Fibroblast of skin of abdomen (primary cell): ENCODE measurements around the gene SHH.

Source experiments
- DNase-seq: peaks from one replicate; pipeline ENCODE4 v3.0.0-alpha.2; 2013

Gene SHH

DNA sequence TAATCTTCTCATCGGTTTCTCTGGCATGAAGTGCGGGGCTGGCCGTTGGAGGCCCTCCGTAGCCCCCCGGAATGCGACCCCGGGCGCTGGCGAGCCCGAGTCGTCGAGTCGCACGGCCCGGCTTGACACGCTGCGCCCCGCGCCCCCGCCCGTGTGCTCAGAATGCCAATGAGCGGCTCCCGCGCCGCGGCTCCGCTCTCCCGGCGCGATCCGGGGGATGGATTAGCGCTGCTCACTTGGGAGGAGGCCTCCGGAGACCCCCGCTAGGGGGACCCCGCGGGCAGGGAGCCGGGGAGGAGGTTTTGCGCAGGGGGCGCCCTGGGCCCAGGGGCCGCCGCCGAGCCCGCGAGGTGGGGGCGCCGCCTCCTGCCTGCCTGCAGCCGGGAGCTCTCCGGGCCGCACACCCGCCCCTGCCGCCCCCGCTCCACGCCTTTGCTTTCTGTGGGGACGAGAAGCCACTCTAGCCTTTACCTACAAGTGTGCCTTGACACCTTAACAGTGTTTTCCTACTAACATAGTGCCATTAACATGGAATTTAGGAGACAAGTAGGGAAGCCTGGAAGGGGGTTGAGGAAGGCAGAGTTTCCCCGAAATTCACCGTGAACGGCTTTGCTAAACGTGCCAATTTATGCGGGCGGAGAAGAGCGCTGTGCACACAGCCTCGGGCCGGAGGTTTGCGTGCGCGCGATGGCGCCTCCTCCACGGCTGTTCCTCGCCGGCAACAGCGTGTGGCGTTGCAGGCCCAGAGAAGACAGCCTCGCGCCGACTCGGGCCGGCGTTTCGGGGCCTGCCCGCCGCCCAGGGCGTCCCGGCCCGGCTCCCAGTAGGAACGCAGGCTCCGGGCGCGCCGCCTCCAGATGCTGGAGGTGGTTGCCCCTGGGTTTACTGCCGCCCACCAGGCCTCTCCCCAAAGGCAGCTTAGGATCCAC is 7.1 kb downstream of the SHH start:
- DNase-seq: peak; percentile 56

DNA sequence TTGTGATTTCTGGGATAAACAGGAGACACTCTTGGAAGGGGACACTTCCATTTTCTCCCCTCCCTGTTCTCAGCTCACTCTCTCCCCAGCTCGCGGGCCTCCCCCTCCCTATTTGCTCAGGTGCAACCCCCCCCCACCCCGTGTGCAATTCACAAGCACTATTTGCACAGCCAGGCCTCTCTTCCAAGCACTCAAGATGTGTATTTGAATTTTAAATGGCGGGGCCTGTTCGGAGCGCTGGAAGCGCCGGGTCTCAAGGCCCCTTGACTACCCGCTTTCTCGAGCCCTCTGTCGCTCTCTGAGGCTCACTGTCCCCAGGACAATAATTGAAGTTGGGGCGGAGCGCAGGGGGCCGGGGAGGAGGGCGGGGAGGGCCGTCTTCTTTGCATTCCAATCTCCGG is 7.8 kb downstream of the SHH start:
- no peak for DNase-seq

DNA sequence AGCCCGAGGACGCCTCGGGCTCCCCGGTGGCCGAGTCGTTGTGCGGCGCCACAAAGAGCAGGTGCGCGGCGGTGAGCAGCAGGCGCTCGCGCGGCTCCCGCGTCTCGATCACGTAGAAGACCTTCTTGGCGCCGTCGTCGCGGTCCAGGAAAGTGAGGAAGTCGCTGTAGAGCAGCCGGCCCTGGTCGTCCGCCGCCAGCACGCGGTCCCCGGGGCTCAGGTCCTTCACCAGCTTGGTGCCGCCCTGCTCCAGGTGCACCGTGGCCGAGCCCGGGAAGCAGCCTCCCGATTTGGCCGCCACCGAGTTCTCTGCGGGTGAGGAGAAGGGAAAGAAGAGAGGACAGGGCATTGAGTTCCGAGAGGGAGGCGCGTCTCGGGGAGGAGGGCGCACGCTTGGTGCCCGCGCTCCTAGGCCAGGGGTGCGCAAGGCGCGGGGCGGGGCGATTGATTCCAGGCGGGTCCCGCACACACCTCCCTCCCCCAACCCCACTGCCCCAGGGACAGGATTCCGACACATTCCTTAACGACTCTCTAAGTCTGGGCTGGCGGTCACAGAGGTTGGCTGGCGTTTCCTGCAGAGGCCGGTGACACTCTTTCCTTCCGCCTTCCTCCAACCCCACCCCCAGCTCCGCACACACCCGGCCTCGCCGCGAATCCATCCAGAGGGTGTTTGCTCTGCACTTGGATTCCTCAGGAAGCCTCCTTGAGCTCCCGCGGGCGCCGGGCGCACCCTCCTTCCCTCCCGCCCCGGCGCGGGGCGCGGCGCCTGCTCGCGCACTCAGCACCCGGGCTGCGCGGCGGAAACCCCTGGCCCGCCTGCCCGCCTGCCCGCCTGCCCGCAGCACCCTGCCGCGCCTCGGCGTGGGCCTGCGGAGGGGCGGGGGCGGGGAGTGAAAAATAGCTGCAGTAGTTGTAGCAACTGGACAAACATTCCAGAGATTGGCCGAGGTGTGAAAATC is 8.6 kb downstream of the SHH start:
- no peak for DNase-seq

DNA sequence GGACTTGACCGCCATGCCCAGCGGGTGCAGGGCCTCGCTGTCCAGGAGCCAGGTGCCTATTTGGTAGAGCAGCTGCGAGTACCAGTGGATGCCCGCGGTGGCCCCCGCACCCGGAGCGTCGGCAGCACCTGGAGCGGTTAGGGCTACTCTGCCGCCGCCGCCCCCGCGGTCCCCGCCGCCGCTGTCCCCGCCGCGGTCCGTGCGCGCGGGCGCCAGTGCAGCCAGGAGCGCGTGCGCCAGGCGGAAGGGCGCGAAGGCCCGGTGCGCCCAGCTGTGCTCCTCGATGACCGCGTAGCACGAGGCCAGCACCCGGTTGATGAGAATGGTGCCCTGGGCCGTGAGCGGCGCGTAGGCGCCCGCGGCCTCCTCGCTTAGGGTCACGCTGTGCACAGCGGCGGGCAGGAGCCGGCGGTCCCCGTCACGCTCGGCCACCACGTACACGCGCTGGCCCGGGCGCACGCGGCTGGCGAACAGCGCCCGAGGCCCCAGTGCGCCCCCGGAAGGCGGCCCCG is 9.3 kb downstream of the SHH start:
- no peak for DNase-seq

DNA sequence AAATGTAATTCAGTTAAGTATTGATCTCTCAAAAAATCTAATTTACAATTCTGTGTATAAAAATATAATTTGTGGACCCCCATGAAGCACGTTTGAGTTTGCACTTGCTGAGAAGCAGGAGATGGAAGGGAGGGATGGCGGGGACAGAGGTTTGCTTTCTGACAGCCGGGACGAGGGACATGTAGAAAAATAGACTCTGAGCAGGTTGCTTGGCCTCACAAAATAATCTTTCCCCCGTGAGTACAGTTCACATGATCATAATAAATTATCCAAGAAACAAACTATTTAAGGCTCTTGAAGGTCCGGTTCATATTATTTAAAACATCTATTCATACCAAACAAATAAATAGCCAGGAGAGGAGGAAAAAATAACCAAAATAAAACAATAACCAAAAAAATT is 10.0 kb downstream of the SHH start:
- no peak for DNase-seq

DNA sequence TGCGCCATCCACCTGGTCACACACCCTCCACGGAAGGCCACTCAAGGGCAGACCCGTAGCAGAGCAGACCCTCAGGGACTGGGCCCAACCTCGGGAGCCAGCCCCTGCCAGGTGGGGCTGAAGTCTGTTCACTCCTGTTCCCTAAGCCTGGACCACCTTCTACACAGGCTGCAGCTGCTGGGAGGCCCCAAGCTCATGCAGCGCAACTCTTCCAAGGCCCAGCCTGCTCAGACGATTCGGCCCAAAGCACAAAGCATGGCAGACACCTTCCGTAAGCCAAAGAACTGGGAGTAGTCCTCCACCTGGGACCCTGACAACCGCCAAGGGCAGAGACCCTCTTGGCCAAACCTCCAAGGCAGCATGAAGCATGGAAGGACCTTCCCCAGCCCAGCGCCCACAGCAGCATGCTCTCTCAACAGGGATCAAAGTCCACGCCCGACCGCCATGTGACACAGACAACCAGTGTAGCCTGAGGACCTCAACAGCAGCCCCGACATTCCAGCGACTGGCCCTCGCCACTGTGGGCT is 11.5 kb downstream of the SHH start:
- DNase-seq: no peak

DNA sequence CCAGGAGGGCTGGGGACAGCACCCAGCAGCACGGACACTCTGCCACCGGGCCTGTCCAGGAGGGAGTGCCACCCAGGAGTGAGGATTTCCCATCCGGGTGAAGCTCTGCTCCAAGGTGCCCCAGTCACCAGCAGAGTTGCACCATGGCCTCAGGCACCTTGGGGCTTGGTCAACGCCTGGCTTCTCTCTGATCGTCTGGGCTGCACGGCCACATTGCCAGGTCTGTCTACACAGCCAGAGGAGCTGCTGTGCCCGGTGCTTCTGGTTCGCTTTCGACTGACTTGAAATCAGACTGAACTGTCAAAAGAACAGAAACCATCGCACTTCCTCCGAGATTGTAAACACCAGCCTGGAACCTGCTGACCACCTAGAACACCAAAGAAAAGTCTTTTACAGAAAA is 12.0 kb downstream of the SHH start:
- DNase-seq: no peak

DNA sequence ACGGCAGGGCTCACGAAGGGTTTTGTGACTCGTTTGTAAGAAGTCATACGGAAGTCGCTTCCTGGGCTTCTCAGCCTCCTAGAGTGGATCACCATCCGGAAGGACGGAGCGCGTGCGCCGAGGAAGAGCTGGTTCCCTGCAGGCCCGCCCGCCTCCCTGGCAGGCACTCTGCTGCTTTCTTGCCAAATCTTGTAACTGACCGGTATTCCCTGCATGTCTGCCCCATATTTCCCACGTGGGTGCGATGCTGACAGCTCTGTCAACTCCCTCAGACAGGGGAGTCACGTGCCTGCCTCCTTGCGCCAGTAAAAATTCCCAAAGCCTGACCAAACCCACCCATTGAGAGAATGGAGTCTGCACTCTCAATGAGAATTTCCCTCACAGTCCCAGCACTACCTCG is 12.7 kb downstream of the SHH start:
- no peak for DNase-seq

DNA sequence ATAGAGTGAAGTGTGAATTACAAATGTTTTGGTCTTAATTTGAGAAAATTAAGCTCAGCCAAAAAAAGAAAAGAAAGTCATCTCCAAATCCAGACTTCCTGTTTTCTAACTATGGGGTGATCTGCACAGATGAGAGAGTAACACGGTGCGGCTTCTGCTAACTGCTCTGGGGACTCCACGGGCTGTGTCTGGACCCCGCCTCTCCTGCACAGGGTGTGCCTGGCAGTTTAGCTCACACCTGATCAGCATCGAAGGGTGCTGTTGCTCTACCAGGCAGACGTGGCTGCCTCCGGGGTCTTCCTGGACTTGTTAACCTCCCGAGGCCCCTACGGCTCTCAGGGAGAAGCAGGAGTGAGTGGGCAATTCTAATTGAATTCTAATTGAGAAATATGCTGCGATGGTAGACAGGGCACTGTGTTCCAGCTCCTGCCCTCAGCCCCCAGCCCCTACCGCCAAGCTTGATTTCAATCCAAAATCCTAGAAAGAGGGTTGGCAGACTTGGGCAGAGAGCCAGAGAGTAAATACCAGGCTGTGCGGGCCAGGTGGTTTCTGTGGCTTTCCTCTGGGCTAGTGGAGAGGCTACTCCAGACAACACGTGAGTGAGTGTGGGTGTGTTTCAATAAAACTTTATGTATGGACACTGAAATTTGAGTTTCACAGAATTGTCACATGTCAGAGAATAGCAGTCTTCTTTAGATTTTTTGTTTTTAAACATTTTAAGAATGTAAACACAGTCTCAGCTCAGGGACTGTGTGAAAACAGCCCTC is 13.4 kb downstream of the SHH start:
- no peak for DNase-seq

DNA sequence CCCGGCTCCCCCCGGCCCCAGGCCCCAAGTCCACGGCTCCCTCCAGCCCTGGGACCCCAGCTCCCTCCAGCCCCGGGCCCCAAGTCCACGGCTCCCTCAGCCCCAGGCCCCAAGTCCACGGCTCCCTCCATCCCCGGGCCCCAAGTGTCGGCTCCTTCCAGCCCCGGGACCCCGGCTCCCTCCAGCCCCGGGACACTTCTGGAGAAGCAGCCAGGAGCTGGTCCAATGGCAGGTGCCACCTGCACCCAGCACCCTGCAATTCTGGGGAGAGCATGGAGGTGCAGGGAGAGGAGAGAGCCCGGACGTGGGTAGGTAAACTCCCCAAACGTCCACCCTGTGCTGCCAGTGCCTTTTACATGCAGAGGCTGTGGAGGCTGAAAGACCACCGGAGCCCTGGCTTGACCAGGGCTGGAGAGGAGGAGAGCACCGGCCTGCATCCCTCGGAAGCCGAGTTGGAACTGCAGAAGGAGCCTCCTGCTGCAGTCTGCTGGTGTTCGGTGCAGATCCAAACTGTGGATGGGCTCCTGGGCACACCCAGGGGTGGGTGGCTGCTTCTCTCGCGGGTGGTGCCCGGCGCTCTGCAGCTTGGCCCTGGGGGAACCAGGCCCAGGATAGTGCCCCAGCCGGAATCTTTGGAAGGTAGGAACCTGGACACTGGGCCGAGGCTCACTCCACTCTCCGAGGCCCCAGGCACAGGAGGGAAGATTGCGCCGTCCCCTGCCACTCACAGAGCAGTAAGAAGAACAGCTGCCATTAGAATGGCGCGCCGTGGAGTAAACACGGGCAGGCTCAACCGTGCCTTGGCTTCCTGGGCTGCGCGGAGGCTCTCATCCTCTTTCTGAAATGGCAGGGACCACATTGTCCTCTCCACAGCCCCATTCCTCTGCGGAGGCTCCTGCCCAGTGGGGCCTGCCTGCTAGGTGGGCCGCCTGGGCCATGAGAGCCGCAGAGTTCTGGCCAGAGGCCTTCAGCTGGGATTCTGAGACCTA is 14.7 kb downstream of the SHH start:
- no peak for DNase-seq

DNA sequence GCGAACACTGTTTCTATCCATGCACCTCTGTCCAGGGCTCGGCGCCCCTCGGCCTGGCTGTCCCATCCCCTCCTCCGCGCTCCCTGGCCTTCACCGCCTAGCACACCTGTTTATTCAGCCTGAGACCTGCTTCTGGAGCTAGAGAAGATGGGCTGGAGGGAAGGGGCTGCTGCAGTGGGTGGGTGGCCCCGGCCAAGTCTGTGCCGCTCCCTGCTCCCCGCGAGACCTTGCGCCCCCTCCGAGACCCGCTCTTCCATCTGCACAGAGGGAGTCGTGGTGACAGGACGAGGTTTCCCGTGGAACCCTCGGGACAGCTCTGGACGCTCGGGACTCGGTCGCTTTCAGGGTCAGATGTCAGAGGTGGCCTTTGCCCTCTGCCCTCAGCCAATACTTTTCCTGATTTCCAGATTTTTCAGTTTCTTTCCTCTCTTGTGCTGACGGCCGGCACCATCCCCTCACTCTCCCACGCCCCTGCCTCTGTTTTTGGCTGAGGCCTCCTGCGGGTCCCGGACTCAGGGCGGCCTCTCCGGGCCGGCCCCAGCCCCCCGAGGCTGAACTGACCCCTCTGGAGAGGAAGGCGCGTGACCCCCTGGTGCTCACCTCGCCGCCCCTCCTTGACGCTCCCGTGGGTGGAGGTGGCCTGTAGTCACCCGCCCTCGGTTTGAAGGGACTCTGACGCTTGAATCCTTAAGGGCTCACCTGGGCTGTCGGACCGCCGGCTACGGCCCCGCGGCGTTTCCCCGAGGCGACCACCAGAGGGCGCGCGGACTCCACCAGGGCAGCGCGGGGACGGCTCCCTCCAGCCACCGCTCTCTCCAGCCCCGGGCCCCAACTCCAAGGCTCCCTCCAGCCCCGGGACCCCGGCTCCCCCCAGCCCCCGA is 15.6 kb downstream of the SHH start:
- no peak for DNase-seq

DNA sequence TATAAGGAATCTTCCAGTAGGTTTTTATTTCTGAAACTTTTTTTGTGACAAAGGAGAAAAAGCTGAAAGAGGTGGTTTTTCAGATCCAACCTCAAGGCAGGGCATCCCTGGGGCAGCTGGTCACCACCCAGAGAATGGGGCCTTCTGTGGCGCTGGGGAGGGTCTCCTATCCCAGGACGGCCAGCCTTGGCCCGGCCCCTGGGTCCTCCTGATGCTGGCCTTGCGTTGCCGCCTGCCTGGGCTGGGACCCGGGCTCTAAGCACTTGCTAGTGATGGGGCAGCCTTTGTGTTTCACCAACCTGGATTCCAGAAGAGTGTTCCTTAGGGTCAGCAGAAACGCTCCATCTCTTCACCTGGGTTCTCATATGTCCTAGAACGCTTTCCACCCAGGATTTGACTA is 16.3 kb downstream of the SHH start:
- DNase-seq: no peak

DNA sequence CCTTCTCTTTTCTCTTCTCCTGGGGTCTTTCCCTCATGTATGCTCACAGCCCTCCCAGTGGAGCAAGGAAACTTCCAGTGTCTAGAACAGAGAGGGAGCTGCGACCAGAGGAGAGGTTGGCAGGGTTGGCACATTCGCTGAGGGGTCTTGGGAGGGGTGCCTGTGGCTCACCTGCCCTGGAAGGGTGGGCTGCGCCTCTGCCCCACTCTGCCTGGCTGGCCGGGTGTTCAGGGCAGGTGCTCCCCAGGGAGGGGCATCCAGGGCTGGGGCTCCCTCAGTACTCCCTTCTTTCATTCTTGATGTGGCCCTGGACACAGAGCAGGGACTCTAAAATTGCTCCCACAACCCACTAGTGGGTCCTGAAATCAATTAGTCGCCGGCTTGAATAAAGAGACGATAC is 16.9 kb downstream of the SHH start:
- DNase-seq: no peak

DNA sequence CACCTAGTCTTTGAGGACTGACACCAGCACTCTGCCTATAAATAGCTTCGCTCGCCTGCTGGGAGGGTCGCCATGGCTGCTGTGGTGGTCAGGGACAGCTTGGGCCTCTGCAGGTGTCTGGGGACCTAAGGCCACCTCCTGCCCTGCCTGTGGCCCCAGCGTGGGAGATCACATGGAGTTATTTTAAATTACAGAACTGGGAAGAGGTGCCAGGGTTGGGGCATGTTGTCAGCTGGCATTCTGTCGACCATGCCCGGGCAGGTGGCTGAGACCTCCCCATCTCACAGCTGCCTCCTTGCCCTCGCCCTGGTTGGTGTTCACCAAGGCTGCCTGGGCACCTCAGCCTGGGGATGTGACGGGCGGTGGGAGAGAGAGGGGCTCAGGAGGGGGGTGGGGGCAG is 18.1 kb downstream of the SHH start:
- DNase-seq: no peak

DNA sequence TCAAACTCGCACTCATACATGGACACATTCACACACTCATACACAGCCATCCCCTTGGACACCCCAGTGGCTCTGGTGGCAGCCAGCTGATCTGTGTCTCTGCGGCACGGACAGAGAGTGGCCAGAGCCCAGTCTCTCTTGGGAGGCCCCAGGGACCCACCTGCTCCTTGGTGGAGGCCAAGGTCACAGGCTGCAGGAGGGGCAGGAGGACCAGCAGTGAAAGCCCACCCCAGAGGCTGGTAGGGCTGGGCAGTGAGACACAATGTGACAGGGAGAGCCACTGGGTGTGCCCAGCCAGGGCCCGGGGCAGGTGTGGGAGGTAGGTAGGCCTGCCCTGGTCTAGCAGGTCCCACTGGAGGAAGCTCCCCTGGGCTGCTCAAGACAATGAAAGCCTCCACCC is 18.5 kb downstream of the SHH start:
- DNase-seq: no peak

DNA sequence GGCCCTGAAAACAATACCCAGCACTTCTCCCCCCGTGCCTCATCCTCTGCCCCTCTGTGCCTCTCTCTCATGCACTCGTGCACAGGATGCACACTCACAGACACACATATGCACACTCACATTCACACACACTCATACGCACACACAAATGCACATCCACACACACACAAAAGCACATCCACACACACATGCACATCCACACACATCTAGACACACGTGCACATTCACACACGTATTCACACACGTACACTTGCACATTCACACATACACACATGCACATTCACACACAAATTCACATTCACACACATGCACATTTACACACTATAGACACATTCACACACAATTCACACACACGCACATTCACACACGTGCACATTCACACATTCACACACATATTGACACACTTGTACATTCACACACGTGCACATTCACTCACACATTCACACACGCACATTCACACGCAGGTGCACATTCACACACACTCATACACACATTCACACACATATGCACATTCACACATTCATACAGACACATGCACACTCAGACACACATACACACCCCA is 19.2 kb downstream of the SHH start:
- DNase-seq: no peak

DNA sequence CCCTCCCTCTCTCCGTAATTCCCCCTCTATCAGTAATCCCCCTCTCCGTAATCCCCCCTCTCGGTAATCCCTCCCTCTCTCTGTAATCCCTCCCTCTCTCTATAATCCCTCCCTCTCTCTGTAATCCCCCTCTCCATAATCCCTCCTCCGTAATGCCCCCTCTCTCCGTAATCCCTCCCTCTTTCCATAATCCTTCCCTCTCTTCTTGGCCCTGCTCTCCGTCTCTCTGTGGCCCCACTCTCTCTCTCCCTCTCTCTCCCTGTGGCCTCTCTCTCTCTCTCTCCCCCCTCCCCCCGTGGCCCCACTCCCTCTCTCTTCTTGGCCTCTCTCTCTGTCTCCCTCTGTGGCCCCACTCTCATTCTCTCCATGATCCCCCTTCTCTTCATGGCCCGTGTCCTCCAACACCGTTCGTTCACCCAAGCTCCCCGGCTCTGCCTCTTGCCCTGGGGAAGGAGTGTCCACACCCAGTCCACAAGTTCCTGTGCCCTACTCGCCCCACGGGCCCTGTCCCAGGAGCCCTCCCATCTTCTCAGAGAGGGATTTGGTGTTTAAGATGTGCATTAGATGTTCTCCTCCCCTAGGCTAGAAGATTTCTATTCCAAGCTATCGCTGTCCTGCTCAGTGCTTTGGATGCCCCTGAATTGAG is 19.8 kb downstream of the SHH start:
- DNase-seq: no peak

DNA sequence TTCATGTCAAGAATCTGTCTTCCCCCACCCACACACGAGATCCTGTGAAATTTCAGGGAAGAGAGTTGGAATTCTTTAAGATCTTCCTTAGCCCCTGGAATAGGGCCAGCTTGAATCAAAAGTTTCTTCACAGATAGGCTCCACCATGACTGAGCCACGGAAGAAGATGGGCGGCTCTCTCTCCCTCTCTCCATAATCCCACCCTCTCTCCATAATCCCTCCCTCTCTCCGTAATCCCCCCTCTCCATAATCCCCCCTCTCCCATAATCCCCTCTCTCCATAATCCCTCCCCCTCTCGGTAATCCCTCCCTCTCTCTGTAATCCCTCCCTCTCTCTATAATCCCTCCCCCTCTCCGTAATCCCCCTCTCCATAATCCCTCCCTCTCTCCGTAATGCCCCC is 20.4 kb downstream of the SHH start:
- DNase-seq: no peak

DNA sequence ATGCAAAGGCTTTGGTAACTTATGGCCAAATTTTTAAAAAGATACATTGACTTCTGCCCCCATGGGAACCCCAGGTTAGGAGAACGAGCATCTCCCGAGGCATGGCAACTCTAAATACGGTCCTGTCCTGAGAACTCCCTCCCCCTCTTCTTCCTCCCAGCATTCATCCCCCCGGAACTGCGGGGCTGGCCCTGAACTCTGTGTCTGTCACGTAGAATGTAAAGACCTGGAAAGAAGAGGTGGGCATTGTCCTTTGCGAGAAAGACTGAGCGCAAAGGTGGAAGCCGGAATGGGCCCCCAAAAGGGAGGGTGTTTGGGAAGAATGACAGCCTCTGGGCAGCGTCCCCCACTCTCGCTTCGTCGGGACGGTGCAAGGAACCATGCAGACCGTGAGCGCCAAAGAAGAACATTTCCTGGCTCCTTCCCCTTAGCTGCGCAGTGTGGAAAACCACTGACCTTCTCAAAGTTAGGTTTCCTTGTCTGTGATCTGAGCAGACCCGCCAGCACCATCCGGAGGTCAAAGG is 21.0 kb downstream of the SHH start:
- DNase-seq: no peak
